ENCODE results near the gene HM13.

HM13 gene

GRCh38 chr20:31508517-31509244, 5.6 kb upstream of the HM13 start:
- Histone ChIP-seq H3K79me2 (ENCODE audit: control insufficient read depth, insufficient read depth, low read length, poor library complexity) (no peaks in the 10 kb centered on the region), H2AK5ac (ENCODE audit: low read length) (no peak overlapping the region), H4K8ac (ENCODE audit: low read depth, low read length) (no peak overlapping the region), H3K27ac (ENCODE audit: low read depth, low read length) (no peak overlapping the region), H3K23ac (ENCODE audit: low read length) (no peak overlapping the region), H3K36me3 (ENCODE audit: control insufficient read depth in 1 of 2, insufficient read depth in 2 of 2, low read length in 2 of 2) (no peaks in the 10 kb centered on the region), H3K4me3 (ENCODE audit: low read depth, low read length) (no peak overlapping the region), H3K9ac (ENCODE audit: low read length) (no peak overlapping the region), H4K12ac (ENCODE audit: low read depth, low read length) (no peak overlapping the region), H3K4me1 (ENCODE audit: control insufficient read depth in 1 of 2, insufficient read depth in 2 of 2, low read length in 2 of 2) (no peaks in the 10 kb centered on the region), H3K4me2 (ENCODE audit: low read length) (no peak overlapping the region), H2BK5ac (ENCODE audit: low read depth, low read length, poor library complexity) (no peak overlapping the region), H2BK12ac (ENCODE audit: low read length) (no peak overlapping the region), H3K27me3 (ENCODE audit: insufficient read depth, low read length) (no peaks in the 10 kb centered on the region), H3K14ac (ENCODE audit: low read length) (no peak overlapping the region), H3K18ac (ENCODE audit: low read length) (no peak overlapping the region), H3K4ac (ENCODE audit: low read depth, low read length) (no peak overlapping the region), H3K9me3 (ENCODE audit: insufficient read depth, low read depth, low read length) (peaks cover 3% of the 10 kb centered on the region), H2AFZ (ENCODE audit: insufficient read depth, low read length, poor library complexity) (no peak overlapping the region), H3K79me1 (ENCODE audit: low read length) (no peaks in the 10 kb centered on the region), H4K91ac (ENCODE audit: low read depth, low read length) (no peak overlapping the region), H2BK120ac (ENCODE audit: insufficient read depth, low read length, poor library complexity) (no peak overlapping the region)
- no CpG with 5 or more reads among the region's 5 CpGs for WGBS (ENCODE audit: extremely low coverage, insufficient coverage, insufficient read length)
- DNase-seq, result no peak

- H3K4ac ChIP-seq (ENCODE audit: low read depth, low read length), result peak overlapping the region; percentile 39
- H2AFZ ChIP-seq (ENCODE audit: insufficient read depth, low read length, poor library complexity), result peak overlapping the region; percentile 38
- H2BK5ac ChIP-seq (ENCODE audit: low read depth, low read length, poor library complexity), result no peak overlapping the region
- peaks cover 8 to 16% of the 10 kb centered on the region in 2 experiments for H3K36me3 ChIP-seq (ENCODE audit: control insufficient read depth in 1 of 2, insufficient read depth in 2 of 2, low read length in 2 of 2)
- peaks cover 13% of the 10 kb centered on the region for H3K79me2 ChIP-seq (ENCODE audit: control insufficient read depth, insufficient read depth, low read length, poor library complexity)
- no peak overlapping the region for H3K23ac ChIP-seq (ENCODE audit: low read length)
- H3K9ac ChIP-seq (ENCODE audit: low read length), result peak overlapping the region; percentile 61
- peaks cover 7% of the 10 kb centered on the region for H3K79me1 ChIP-seq (ENCODE audit: low read length)
- H2BK120ac ChIP-seq (ENCODE audit: insufficient read depth, low read length, poor library complexity), result no peak overlapping the region
- H3K9me3 ChIP-seq (ENCODE audit: insufficient read depth, low read depth, low read length), result no peaks in the 10 kb centered on the region
- peak overlapping the region; percentile 69 for H3K18ac ChIP-seq (ENCODE audit: low read length)
- H4K91ac ChIP-seq (ENCODE audit: low read depth, low read length), result peak overlapping the region; percentile 71
- H4K8ac ChIP-seq (ENCODE audit: low read depth, low read length), result peak overlapping the region; percentile 63
- H3K4me1 ChIP-seq (ENCODE audit: control insufficient read depth in 1 of 2, insufficient read depth in 2 of 2, low read length in 2 of 2), result peaks cover 16 to 17% of the 10 kb centered on the region in 2 experiments
- DNase-seq, result no peak
- WGBS (ENCODE audit: extremely low coverage, insufficient coverage, insufficient read length), result no CpG with 5 or more reads among the region's 4 CpGs
- H3K27ac ChIP-seq (ENCODE audit: low read depth, low read length), result no peak overlapping the region
- peak overlapping the region; percentile 88 for H3K4me2 ChIP-seq (ENCODE audit: low read length)
- peak overlapping the region; percentile 40 for H2AK5ac ChIP-seq (ENCODE audit: low read length)
- H4K12ac ChIP-seq (ENCODE audit: low read depth, low read length), result peak overlapping the region; percentile 51
- peak overlapping the region; percentile 74 for H3K14ac ChIP-seq (ENCODE audit: low read length)
- no peaks in the 10 kb centered on the region for H3K27me3 ChIP-seq (ENCODE audit: insufficient read depth, low read length)
- peak overlapping the region; percentile 92 for H3K4me3 ChIP-seq (ENCODE audit: low read depth, low read length)
- no peak overlapping the region for H2BK12ac ChIP-seq (ENCODE audit: low read length)
Observed at GRCh38 chr20:31515072-31515774, 981 bp downstream of the HM13 start.

- H3K79me2 ChIP-seq (ENCODE audit: control insufficient read depth, insufficient read depth, low read length, poor library complexity), result peaks cover 13% of the 10 kb centered on the region
- H3K4me1 ChIP-seq (ENCODE audit: control insufficient read depth in 1 of 2, insufficient read depth in 2 of 2, low read length in 2 of 2), result peaks cover 16 to 17% of the 10 kb centered on the region in 2 experiments
- no peaks in the 10 kb centered on the region for H3K9me3 ChIP-seq (ENCODE audit: insufficient read depth, low read depth, low read length)
- peak overlapping the region; percentile 39 for H3K4ac ChIP-seq (ENCODE audit: low read depth, low read length)
- no peak overlapping the region for H4K8ac ChIP-seq (ENCODE audit: low read depth, low read length)
- no peak overlapping the region for H2AFZ ChIP-seq (ENCODE audit: insufficient read depth, low read length, poor library complexity)
- H3K23ac ChIP-seq (ENCODE audit: low read length), result no peak overlapping the region
- no peak overlapping the region for H3K18ac ChIP-seq (ENCODE audit: low read length)
- no peak overlapping the region for H4K91ac ChIP-seq (ENCODE audit: low read depth, low read length)
- H2BK5ac ChIP-seq (ENCODE audit: low read depth, low read length, poor library complexity), result no peak overlapping the region
- H3K4me2 ChIP-seq (ENCODE audit: low read length), result peak overlapping the region; percentile 88
- no peak overlapping the region for H3K27ac ChIP-seq (ENCODE audit: low read depth, low read length)
- H3K27me3 ChIP-seq (ENCODE audit: insufficient read depth, low read length), result no peaks in the 10 kb centered on the region
- no peak overlapping the region for H3K14ac ChIP-seq (ENCODE audit: low read length)
- peak overlapping the region; percentile 33 for H3K4me3 ChIP-seq (ENCODE audit: low read depth, low read length)
- no peak overlapping the region for H2AK5ac ChIP-seq (ENCODE audit: low read length)
- H3K79me1 ChIP-seq (ENCODE audit: low read length), result peaks cover 7% of the 10 kb centered on the region
- WGBS (ENCODE audit: extremely low coverage, insufficient coverage, insufficient read length), result no CpG with 5 or more reads among the region's 3 CpGs
- H2BK120ac ChIP-seq (ENCODE audit: insufficient read depth, low read length, poor library complexity), result no peak overlapping the region
- DNase-seq, result no peak
- no peak overlapping the region for H2BK12ac ChIP-seq (ENCODE audit: low read length)
- peaks cover 8 to 17% of the 10 kb centered on the region in 2 experiments for H3K36me3 ChIP-seq (ENCODE audit: control insufficient read depth in 1 of 2, insufficient read depth in 2 of 2, low read length in 2 of 2)
- H4K12ac ChIP-seq (ENCODE audit: low read depth, low read length), result no peak overlapping the region
- H3K9ac ChIP-seq (ENCODE audit: low read length), result no peak overlapping the region
Observed at GRCh38 chr20:31515775-31516107, 1.5 kb downstream of the HM13 start.

- H3K14ac ChIP-seq (ENCODE audit: low read length), result no peak overlapping the region
Observed at GRCh38 chr20:31516166-31516565, 1.9 kb downstream of the HM13 start.

More at GRCh38 chr20:31516166-31516565, 1.9 kb downstream of the HM13 start:
- H3K27me3 ChIP-seq (ENCODE audit: insufficient read depth, low read length), result no peaks in the 10 kb centered on the region
- no peak overlapping the region for H2BK12ac ChIP-seq (ENCODE audit: low read length)
- DNase-seq, result no peak
- no peak overlapping the region for H3K4me3 ChIP-seq (ENCODE audit: low read depth, low read length)
- H2AK5ac ChIP-seq (ENCODE audit: low read length), result no peak overlapping the region
- no peak overlapping the region for H4K8ac ChIP-seq (ENCODE audit: low read depth, low read length)
- WGBS (ENCODE audit: extremely low coverage, insufficient coverage, insufficient read length), result no CpG with 5 or more reads among the region's 4 CpGs
- no peak overlapping the region for H3K4ac ChIP-seq (ENCODE audit: low read depth, low read length)
- no peak overlapping the region for H3K27ac ChIP-seq (ENCODE audit: low read depth, low read length)
- H2AFZ ChIP-seq (ENCODE audit: insufficient read depth, low read length, poor library complexity), result no peak overlapping the region
- no peak overlapping the region for H2BK5ac ChIP-seq (ENCODE audit: low read depth, low read length, poor library complexity)
- no peak overlapping the region for H4K91ac ChIP-seq (ENCODE audit: low read depth, low read length)
- no peak overlapping the region for H4K12ac ChIP-seq (ENCODE audit: low read depth, low read length)
- H3K9me3 ChIP-seq (ENCODE audit: insufficient read depth, low read depth, low read length), result no peaks in the 10 kb centered on the region
- H3K18ac ChIP-seq (ENCODE audit: low read length), result no peak overlapping the region
- H3K79me2 ChIP-seq (ENCODE audit: control insufficient read depth, insufficient read depth, low read length, poor library complexity), result peaks cover 13% of the 10 kb centered on the region
- H2BK120ac ChIP-seq (ENCODE audit: insufficient read depth, low read length, poor library complexity), result no peak overlapping the region
- peaks cover 7% of the 10 kb centered on the region for H3K79me1 ChIP-seq (ENCODE audit: low read length)
- peaks cover 9 to 18% of the 10 kb centered on the region in 2 experiments for H3K36me3 ChIP-seq (ENCODE audit: control insufficient read depth in 1 of 2, insufficient read depth in 2 of 2, low read length in 2 of 2)
- H3K4me1 ChIP-seq (ENCODE audit: control insufficient read depth in 1 of 2, insufficient read depth in 2 of 2, low read length in 2 of 2), result peaks cover 17% of the 10 kb centered on the region in 2 experiments
- peak overlapping the region; percentile 6 for H3K4me2 ChIP-seq (ENCODE audit: low read length)
- H3K23ac ChIP-seq (ENCODE audit: low read length), result no peak overlapping the region
- H3K9ac ChIP-seq (ENCODE audit: low read length), result no peak overlapping the region
